HG03571 (cell line): ENCODE results near the gene STX10.

Source experiments
- ATAC-seq: cut with Tn5 transposase; IDR thresholded peaks from one replicate; pipeline ENCODE4 v1.9.1; 2021; ENCODE audit not compliant: unreplicated experiment

Gene STX10

DNA sequence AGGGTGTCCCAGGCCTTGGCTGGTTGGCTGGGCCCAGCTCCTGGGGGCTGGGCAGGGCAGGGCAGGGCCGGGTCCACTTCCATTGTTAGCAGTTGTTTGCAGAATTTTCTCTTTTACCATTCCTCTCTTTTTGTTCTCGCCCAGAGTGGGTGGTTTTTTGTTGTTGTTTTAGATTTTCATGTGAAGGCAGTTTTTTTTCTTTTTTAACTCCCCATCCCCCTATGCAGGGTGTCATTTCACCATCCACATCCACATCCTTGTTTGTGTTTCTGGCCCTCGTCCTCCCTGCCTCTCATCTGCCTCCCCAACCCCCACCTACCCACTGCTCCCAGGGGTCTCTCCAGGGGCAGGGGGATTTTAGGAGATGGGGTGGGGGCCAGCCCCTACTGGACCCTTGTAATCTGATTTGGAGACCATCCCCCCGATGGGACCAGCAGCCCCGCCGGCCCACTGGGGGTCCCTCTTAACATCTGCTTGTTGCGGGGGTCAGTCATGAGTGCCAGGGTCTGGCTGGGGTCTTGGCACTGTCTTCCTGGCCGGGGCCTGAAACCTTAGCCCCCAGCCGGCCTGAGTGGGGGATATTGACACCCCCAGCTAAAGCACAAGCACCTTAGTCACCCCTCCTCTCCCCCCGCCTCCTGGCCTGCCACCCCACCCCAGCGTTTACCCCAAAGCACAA is 10.4 kb downstream of the STX10 start:
- no peak for ATAC-seq

GRCh38 chr19:13138916-13139198 is 11.3 kb downstream of the STX10 start:
- no peak for ATAC-seq

- no peak for ATAC-seq
Measured at GRCh38 chr19:13138171-13138915, 11.8 kb downstream of the STX10 start.

- no peak for ATAC-seq
Measured at GRCh38 chr19:13137290-13137794, 12.8 kb downstream of the STX10 start.

GRCh38 chr19:13135068-13136062 is 14.8 kb downstream of the STX10 start:
- ATAC-seq, result no peak

GRCh38 chr19:13134626-13135025 is 15.5 kb downstream of the STX10 start:
- ATAC-seq, result no peak

- ATAC-seq, result no peak
Measured at GRCh38 chr19:13133241-13133870, 16.8 kb downstream of the STX10 start.

- ATAC-seq, result no peak
Measured at GRCh38 chr19:13132471-13133180, 17.5 kb downstream of the STX10 start.

GRCh38 chr19:13130886-13131490 is 19.2 kb downstream of the STX10 start:
- no peak for ATAC-seq

DNA sequence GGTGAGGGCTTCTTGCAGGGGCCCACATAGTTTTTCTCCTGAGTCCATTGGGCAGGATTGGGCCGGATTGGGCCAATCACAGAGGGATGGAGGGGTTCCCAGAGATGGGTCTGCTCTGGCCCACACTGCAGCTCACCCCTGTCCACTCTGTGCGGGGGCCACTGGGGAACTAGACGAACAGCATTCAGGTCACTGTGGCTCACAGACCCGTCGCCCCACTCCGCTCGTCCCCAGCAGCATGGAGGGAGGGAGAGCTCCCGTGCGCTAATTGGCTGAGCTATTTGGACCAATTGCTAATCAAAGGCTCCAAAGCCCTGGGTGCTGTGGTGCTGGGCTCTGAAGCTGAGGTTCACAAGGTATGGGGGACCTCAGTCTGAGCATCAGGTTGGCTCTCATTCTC is 20.8 kb downstream of the STX10 start:
- no peak for ATAC-seq

DNA sequence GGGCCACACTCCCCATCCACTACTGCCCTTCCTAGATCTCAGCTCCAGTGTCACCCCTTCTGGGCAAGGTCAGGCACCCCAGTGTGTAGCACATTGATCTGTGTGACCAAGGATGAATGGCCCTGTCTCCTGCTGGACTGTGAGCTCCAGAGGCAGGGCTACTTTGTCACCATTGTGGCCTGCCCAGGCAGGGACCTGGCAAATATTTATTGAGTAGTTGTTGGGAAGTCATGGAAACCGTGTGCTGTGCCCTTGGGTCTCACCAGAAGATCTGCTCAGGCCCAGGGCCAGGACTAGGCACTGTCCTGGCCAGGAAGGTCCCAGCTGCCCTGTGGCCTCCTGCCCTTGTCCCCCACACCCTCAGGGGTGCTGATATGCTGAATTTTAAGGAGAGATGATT is 21.6 kb downstream of the STX10 start:
- no peak for ATAC-seq

GRCh38 chr19:13127811-13128575 is 22.2 kb downstream of the STX10 start:
- no peak for ATAC-seq

DNA sequence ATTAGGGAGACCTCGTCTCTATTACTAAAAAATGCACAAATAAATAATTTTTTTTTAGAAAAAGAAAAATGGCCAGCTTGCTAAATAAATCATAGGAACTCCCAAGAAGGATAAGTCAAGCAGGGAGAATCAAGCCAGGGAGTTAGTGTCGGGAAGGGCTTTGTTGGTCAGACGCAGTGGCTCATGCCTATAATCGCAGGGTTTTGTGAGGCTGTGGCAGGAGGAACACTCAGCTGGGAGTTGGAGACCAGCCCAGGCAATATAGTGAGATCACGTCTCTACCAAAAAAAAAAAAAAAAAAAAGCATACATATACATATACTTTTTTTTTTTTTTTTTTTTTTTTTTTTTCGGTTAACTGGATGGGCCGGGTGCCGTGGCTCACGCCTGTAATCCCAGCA is 23.1 kb downstream of the STX10 start:
- no peak for ATAC-seq

GRCh38 chr19:13122980-13123957 is 26.9 kb downstream of the STX10 start:
- no peak for ATAC-seq

GRCh38 chr19:13122275-13122878 is 27.8 kb downstream of the STX10 start:
- ATAC-seq, result no peak

DNA sequence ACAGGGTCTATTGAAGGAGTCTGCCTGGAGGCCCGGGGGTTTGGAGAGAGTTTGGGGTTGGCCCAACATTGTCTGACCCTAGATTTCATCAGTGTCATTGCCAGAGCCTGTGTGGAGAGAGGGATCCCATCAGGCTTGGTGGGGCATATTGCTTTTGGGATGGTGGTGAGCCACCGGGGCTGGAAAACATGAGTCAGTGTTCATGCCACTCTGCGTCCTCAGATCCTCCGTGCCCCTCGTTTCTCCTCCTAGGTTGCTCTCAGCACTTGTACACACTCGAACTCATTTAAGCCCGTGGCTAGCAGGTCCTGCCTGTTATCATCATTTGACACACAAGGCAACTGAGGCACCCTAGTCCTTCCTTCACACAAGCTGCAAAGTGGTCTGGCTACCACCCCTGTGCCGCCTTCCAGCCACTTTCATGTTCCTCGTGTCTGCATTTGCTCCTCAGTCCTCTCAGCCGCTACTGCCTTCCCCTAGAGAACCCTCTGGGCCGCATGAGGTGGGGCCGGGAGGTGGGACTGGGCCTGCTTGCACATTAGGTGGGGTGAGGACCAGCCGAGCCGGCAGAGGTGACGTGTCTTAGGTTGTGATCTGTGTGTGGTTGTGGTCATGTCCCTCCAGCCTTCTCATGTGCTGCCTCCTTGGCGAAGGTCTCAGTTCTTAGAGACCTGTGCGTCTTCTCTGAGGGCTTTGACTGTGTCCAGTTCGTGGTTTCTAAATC is 28.5 kb downstream of the STX10 start:
- ATAC-seq, result no peak

- ATAC-seq, result no peak
Measured at GRCh38 chr19:13120817-13121216, 29.4 kb downstream of the STX10 start.
